Measurements from ENCODE around the gene RABGAP1L.

Gene RABGAP1L

GRCh38 chr1:174766727-174767126 is 607.4 kb downstream of the RABGAP1L start:
- H3K4me3 ChIP-seq (ENCODE audit: low read depth, low read length), result no peak overlapping the region
- TF ChIP-seq, protein P1, sequence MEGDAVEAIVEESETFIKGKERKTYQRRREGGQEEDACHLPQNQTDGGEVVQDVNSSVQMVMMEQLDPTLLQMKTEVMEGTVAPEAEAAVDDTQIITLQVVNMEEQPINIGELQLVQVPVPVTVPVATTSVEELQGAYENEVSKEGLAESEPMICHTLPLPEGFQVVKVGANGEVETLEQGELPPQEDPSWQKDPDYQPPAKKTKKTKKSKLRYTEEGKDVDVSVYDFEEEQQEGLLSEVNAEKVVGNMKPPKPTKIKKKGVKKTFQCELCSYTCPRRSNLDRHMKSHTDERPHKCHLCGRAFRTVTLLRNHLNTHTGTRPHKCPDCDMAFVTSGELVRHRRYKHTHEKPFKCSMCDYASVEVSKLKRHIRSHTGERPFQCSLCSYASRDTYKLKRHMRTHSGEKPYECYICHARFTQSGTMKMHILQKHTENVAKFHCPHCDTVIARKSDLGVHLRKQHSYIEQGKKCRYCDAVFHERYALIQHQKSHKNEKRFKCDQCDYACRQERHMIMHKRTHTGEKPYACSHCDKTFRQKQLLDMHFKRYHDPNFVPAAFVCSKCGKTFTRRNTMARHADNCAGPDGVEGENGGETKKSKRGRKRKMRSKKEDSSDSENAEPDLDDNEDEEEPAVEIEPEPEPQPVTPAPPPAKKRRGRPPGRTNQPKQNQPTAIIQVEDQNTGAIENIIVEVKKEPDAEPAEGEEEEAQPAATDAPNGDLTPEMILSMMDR (IDR thresholded peaks at IDR 0.05; ENCODE audit: low read depth, low read length), result no peak

DNA sequence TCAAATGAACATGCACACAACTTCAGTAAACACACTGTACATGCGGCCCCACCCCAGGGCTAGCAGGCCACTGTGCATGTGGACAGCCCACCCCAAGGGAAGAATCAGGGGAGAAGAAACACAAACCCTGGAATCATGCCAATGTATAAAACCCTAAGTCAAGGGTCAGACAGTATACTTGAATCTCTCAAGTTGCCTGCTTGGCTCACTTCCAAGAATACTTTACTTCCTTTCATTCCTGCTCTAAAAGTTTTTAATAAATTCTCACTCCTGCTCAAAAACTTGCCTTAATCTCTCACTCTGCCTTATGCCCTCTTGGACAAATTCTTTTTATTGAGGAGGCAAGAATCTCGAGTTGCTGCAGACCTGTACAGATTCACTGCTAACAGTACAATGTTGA is 609.2 kb downstream of the RABGAP1L start:
- TF ChIP-seq, protein P1 (IDR thresholded peaks at IDR 0.05; ENCODE audit: low read depth, low read length), result no peak
- H3K4me3 ChIP-seq (ENCODE audit: low read depth, low read length), result no peak overlapping the region

DNA sequence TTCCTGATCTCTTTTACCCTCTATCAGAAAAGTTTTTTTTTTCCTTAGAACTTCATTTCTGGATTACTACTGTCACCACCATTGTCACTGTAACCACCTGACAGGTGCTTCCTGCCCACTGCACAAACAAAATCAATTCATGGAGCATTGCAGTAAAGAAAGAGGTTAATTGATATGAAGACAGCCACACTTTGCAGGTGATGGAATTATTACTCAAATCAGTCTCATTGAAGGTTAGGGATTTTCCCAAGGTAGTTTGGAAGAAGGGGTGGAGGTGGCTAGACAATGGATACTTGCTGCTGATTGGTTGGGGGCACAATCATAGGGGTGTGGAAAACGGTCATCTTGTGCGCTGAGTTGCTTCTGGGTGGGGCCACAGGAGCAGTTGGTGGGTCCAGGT is 609.6 kb downstream of the RABGAP1L start:
- H3K4me3 ChIP-seq (ENCODE audit: low read depth, low read length), result no peak overlapping the region
- TF ChIP-seq, protein P1 (IDR thresholded peaks at IDR 0.05; ENCODE audit: low read depth, low read length), result no peak

- TF ChIP-seq, protein P1 (IDR thresholded peaks at IDR 0.05; ENCODE audit: low read depth, low read length), result no peak
- no peak overlapping the region for H3K4me3 ChIP-seq (ENCODE audit: low read depth, low read length)
Observed at GRCh38 chr1:174769961-174770549, 610.7 kb downstream of the RABGAP1L start.

- TF ChIP-seq, protein P1 (IDR thresholded peaks at IDR 0.05; ENCODE audit: low read depth, low read length), result no peak
- no peak overlapping the region for H3K4me3 ChIP-seq (ENCODE audit: low read depth, low read length)
Observed at GRCh38 chr1:174775621-174776020, 616.3 kb downstream of the RABGAP1L start.

DNA sequence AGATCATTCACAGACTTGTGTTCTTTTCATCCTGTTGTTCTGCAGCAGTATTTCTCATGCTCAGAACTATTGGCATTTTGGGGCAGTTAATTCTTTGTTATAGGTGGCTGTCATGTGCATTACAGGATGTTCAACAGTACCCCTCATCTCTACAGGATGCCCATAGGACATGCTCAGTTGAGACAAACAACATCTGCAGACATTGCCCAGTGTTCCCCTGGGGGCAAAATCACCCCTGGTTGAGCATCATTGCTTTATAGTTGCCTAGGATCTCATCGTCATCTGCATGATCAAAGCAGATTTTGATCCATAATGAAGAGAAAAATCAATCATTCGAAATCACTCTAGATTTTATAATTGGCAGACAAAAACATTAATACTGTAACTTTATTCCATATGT is 617.9 kb downstream of the RABGAP1L start:
- no peak overlapping the region for H3K4me3 ChIP-seq (ENCODE audit: low read depth, low read length)
- TF ChIP-seq, protein P1 (IDR thresholded peaks at IDR 0.05; ENCODE audit: low read depth, low read length), result no peak

DNA sequence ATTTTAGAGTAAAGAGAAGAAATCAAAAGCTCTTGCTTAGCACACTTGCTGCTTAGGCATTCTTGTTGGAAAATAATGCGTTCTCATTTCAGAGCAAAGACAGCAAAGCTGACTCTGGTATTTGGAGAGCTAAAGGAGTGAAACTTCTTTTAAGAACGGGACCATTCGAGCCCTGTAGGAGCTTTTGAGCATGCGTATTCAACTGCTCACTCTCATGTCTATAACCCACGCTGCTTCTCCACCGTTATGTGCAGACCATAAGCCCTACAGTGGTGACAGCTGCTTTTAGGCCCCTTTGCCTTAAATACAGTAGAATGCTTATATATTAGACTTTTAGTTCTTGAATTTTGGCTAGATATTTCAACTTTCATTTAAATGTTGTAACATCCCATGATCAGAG is 626.2 kb downstream of the RABGAP1L start:
- no peak overlapping the region for H3K4me3 ChIP-seq (ENCODE audit: low read depth, low read length)

More for the DNA sequence above, 626.2 kb downstream of the RABGAP1L start:
- TF ChIP-seq, protein P1 (IDR thresholded peaks at IDR 0.05; ENCODE audit: low read depth, low read length), result no peak

All from WI38 (cell line).